ENCODE data around the gene CFLAR. TPM values are rescaled to one million over a fixed set of nuclear protein-coding genes. Genes with fewer than 3 reads are reported as not detected.

CFLAR gene
- total RNA-seq, 1 experiment from 2014 or later = 56.4 TPM

GRCh38 chr2:201208563-201209252 lies 92.7 kb downstream of the CFLAR start:
- Mint-ChIP-seq H3K27ac (ENCODE audit: unreplicated experiment) (no peak overlapping the region), H3K4me3 (ENCODE audit: unreplicated experiment) (no peak overlapping the region), H3K36me3 (ENCODE audit: insufficient read depth, unreplicated experiment) (peaks cover 5% of the 10 kb centered on the region), H3K4me1 (ENCODE audit: low read depth, unreplicated experiment) (no peaks in the 10 kb centered on the region), H3K9me3 (ENCODE audit: unreplicated experiment) (no peaks in the 10 kb centered on the region), H3K27me3 (ENCODE audit: insufficient read depth, unreplicated experiment) (no peaks in the 10 kb centered on the region)
- BruUV-seq (replicated peaks) = no TSS peak
- DNase-seq = no peak
- Histone ChIP-seq H3K4me1 (no peaks in the 10 kb centered on the region), H3K36me3 (ENCODE audit: control insufficient read depth, insufficient read depth, low read length) (no peaks in the 10 kb centered on the region), H3K9me3 (no peaks in the 10 kb centered on the region), H3K4me3 (ENCODE audit: low read depth, low read length) (no peak overlapping the region), H3K27me3 (replicated peaks; ENCODE audit: control insufficient read depth, insufficient read depth, low read length) (no peaks in the 10 kb centered on the region)
- TF ChIP-seq, protein P1, sequence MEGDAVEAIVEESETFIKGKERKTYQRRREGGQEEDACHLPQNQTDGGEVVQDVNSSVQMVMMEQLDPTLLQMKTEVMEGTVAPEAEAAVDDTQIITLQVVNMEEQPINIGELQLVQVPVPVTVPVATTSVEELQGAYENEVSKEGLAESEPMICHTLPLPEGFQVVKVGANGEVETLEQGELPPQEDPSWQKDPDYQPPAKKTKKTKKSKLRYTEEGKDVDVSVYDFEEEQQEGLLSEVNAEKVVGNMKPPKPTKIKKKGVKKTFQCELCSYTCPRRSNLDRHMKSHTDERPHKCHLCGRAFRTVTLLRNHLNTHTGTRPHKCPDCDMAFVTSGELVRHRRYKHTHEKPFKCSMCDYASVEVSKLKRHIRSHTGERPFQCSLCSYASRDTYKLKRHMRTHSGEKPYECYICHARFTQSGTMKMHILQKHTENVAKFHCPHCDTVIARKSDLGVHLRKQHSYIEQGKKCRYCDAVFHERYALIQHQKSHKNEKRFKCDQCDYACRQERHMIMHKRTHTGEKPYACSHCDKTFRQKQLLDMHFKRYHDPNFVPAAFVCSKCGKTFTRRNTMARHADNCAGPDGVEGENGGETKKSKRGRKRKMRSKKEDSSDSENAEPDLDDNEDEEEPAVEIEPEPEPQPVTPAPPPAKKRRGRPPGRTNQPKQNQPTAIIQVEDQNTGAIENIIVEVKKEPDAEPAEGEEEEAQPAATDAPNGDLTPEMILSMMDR (IDR thresholded peaks at IDR 0.05; ENCODE audit: insufficient read depth in 1 of 2, low read depth in 1 of 2, low read length in 1 of 2, severe bottlenecking in 1 of 2, unreplicated experiment in 1 of 2) = no peak
- POLR2A ChIA-PET = no interaction called here
- CTCF ChIA-PET = no interaction called here
- intact Hi-C loops (cut with micrococcal nuclease; ENCODE audit: unreplicated experiment) = no loop called here

DNA sequence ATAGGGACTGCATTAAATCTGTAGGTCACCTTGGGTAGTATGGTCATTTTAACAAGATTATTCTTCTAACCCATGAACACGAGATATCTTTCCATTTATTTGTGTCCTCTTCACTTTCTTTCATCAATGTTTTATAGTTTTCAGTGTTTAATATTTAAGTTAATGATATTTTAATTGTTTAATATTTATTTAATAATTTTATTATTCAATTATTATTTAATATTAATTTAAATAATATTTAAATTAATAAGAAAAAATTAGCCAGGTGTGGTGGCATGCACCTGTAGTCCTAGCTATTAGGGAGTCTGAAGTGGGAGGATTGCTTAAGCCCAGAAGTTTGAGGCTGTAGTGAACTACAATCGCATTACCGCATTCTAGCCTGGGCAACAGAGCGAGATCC lies 100.0 kb downstream of the CFLAR start:
- DNase-seq = no peak
- ChIA-PET CTCF (no interaction called here), POLR2A (no interaction called here)
- no peaks in the 10 kb centered on the region for H3K4me1 Mint-ChIP-seq (ENCODE audit: low read depth, unreplicated experiment)
- Histone ChIP-seq H3K36me3 (ENCODE audit: control insufficient read depth, insufficient read depth, low read length) (no peaks in the 10 kb centered on the region), H3K4me1 (peaks cover 7% of the 10 kb centered on the region; the same call in 1 of the 2 replicates), H3K9me3 (no peaks in the 10 kb centered on the region), H3K27me3 (replicated peaks; ENCODE audit: control insufficient read depth, insufficient read depth, low read length) (no peaks in the 10 kb centered on the region), H3K4me3 (ENCODE audit: low read depth, low read length) (no peak overlapping the region)
- intact Hi-C loops (cut with micrococcal nuclease; ENCODE audit: unreplicated experiment) = no loop called here
- H3K9me3 Mint-ChIP-seq (ENCODE audit: unreplicated experiment) = no peaks in the 10 kb centered on the region
- no TSS peak for BruUV-seq (replicated peaks)
- TF ChIP-seq, protein P1 (IDR thresholded peaks at IDR 0.05; ENCODE audit: insufficient read depth in 1 of 2, low read depth in 1 of 2, low read length in 1 of 2, severe bottlenecking in 1 of 2, unreplicated experiment in 1 of 2) = no peak
- H3K27ac Mint-ChIP-seq (ENCODE audit: unreplicated experiment) = no peak overlapping the region
- H3K27me3 Mint-ChIP-seq (ENCODE audit: insufficient read depth, unreplicated experiment) = no peaks in the 10 kb centered on the region
- H3K4me3 Mint-ChIP-seq (ENCODE audit: unreplicated experiment) = no peak overlapping the region
- peaks cover 5% of the 10 kb centered on the region for H3K36me3 Mint-ChIP-seq (ENCODE audit: insufficient read depth, unreplicated experiment)

- no peak overlapping the region for H3K27ac Mint-ChIP-seq (ENCODE audit: unreplicated experiment)
- peaks cover 7% of the 10 kb centered on the region; the same call in 1 of the 2 replicates for H3K4me1 ChIP-seq
- POLR2A ChIA-PET = no interaction called here
- TF ChIP-seq, protein P1 (IDR thresholded peaks at IDR 0.05; ENCODE audit: insufficient read depth in 1 of 2, low read depth in 1 of 2, low read length in 1 of 2, severe bottlenecking in 1 of 2, unreplicated experiment in 1 of 2) = no peak
- no peaks in the 10 kb centered on the region for H3K9me3 Mint-ChIP-seq (ENCODE audit: unreplicated experiment)
- H3K4me3 ChIP-seq (ENCODE audit: low read depth, low read length) = no peak overlapping the region
- CTCF ChIA-PET = no interaction called here
- H3K27me3 Mint-ChIP-seq (ENCODE audit: insufficient read depth, unreplicated experiment) = no peaks in the 10 kb centered on the region
- no TSS peak for BruUV-seq (replicated peaks)
- no peak for DNase-seq
- intact Hi-C loops (cut with micrococcal nuclease; ENCODE audit: unreplicated experiment) = no loop called here
- no peaks in the 10 kb centered on the region for H3K36me3 ChIP-seq (ENCODE audit: control insufficient read depth, insufficient read depth, low read length)
- H3K36me3 Mint-ChIP-seq (ENCODE audit: insufficient read depth, unreplicated experiment) = no peaks in the 10 kb centered on the region
- no peaks in the 10 kb centered on the region for H3K4me1 Mint-ChIP-seq (ENCODE audit: low read depth, unreplicated experiment)
- H3K9me3 ChIP-seq = no peaks in the 10 kb centered on the region
- no peak overlapping the region for H3K4me3 Mint-ChIP-seq (ENCODE audit: unreplicated experiment)
- no peaks in the 10 kb centered on the region for H3K27me3 ChIP-seq (replicated peaks; ENCODE audit: control insufficient read depth, insufficient read depth, low read length)
Observed at GRCh38 chr2:201216918-201217317, 101.0 kb downstream of the CFLAR start.
